ENCODE measurements around the gene COBLL1. TPM values are rescaled to one million over a fixed set of nuclear protein-coding genes. Genes with fewer than 3 reads are reported as not detected.

Gene COBLL1
- total RNA-seq, 1 experiment from 2014 or later = 6.2 TPM

GRCh38 chr2:164693390-164693789, 148.2 kb downstream of the COBLL1 start:
- DNase-seq (ENCODE audit: extremely low read depth, low read depth) = no peak

- no peak for DNase-seq (ENCODE audit: extremely low read depth, low read depth)
Observed at GRCh38 chr2:164692958-164693357, 148.7 kb downstream of the COBLL1 start.

GRCh38 chr2:164692114-164692513, 149.5 kb downstream of the COBLL1 start:
- no peak for DNase-seq (ENCODE audit: extremely low read depth, low read depth)

GRCh38 chr2:164691346-164691887, 150.2 kb downstream of the COBLL1 start:
- DNase-seq (ENCODE audit: extremely low read depth, low read depth) = no peak

GRCh38 chr2:164690361-164690760, 151.3 kb downstream of the COBLL1 start:
- no peak for DNase-seq (ENCODE audit: extremely low read depth, low read depth)

GRCh38 chr2:164688896-164689419, 152.7 kb downstream of the COBLL1 start:
- no peak for DNase-seq (ENCODE audit: extremely low read depth, low read depth)

- DNase-seq (ENCODE audit: extremely low read depth, low read depth) = no peak
Observed at GRCh38 chr2:164681009-164681408, 160.6 kb downstream of the COBLL1 start.

GRCh38 chr2:164678631-164679149, 162.9 kb downstream of the COBLL1 start:
- DNase-seq (ENCODE audit: extremely low read depth, low read depth) = no peak

- no peak for DNase-seq (ENCODE audit: extremely low read depth, low read depth)
Observed at GRCh38 chr2:164677733-164678132, 163.9 kb downstream of the COBLL1 start.

GRCh38 chr2:164677271-164677670, 164.4 kb downstream of the COBLL1 start:
- no peak for DNase-seq (ENCODE audit: extremely low read depth, low read depth)

- no peak for DNase-seq (ENCODE audit: extremely low read depth, low read depth)
Observed at GRCh38 chr2:164675687-164676086, 165.9 kb downstream of the COBLL1 start.

GRCh38 chr2:164675027-164675426, 166.6 kb downstream of the COBLL1 start:
- no peak for DNase-seq (ENCODE audit: extremely low read depth, low read depth)

GRCh38 chr2:164671664-164672396, 169.8 kb downstream of the COBLL1 start:
- DNase-seq (ENCODE audit: extremely low read depth, low read depth) = no peak

- no peak for DNase-seq (ENCODE audit: extremely low read depth, low read depth)
Observed at GRCh38 chr2:164669291-164669690, 172.3 kb downstream of the COBLL1 start.

- DNase-seq (ENCODE audit: extremely low read depth, low read depth) = no peak
Observed at GRCh38 chr2:164667566-164667965, 174.1 kb downstream of the COBLL1 start.

- no peak for DNase-seq (ENCODE audit: extremely low read depth, low read depth)
Observed at GRCh38 chr2:164664070-164664469, 177.6 kb downstream of the COBLL1 start.

- DNase-seq (ENCODE audit: extremely low read depth, low read depth) = no peak
Observed at GRCh38 chr2:164662868-164663631, 178.6 kb downstream of the COBLL1 start.

GRCh38 chr2:164662066-164662465, 179.6 kb downstream of the COBLL1 start:
- no peak for DNase-seq (ENCODE audit: extremely low read depth, low read depth)

GRCh38 chr2:164661349-164661748, 180.3 kb downstream of the COBLL1 start:
- DNase-seq (ENCODE audit: extremely low read depth, low read depth) = no peak

GRCh38 chr2:164657129-164657528, 184.5 kb downstream of the COBLL1 start:
- DNase-seq (ENCODE audit: extremely low read depth, low read depth) = no peak

GRCh38 chr2:164655750-164656149, 185.9 kb downstream of the COBLL1 start:
- DNase-seq (ENCODE audit: extremely low read depth, low read depth) = no peak
